IMR-90 (cell line): Measurements from ENCODE around the gene PTK6. TPM values are rescaled to one million over a fixed set of nuclear protein-coding genes. Genes with fewer than 3 reads are reported as not detected.

Experiments used
- ATAC-seq: fragments of 200-7000 bp; cut with Tn5 transposase; 2 replicates; pipeline ENCODE4 v1.9.1; 2020; ENCODE audit warnings: low read depth, mild to moderate bottlenecking, moderate library complexity
- BruUV-seq: library from RNA; stranded (reverse); fragments of 400-500 nt; replicated peaks from 2 replicates; lab custom pipeline; 2021; lab: Mats Ljungman, UMichigan
- CTCF ChIA-PET: fragments of 300-600 bp; formaldehyde crosslinking; extraction: SDS; loops from one replicate; lab custom pipeline; 2021; ENCODE audit warnings: antibody characterized with exemption; lab: Yijun Ruan, JAX
- POLR2A ChIA-PET: fragments of 300-600 bp; sonication (Branson Sonifier 250); formaldehyde crosslinking; loops from one replicate; lab custom pipeline; 2022; ENCODE audit warnings: antibody characterized with exemption; ENCODE audit not compliant: unreplicated experiment; lab: Charles Lee
- DNase-seq: peaks from one replicate; pipeline ENCODE4 v3.0.0; 2013
- H2AFZ ChIP-seq: replicated peaks from 2 replicates; pipeline ENCODE3; 2013; ENCODE audit warnings: low read length, mild to moderate bottlenecking; ENCODE audit not compliant: poor library complexity
- H2AK5ac ChIP-seq: 2 replicates; pipeline ENCODE4 v1.6.1; 2013; ENCODE audit warnings: low read depth, low read length, inconsistent platforms
- H2AK9ac ChIP-seq: replicated peaks from 2 replicates; pipeline ENCODE3; 2013; ENCODE audit warnings: mild to moderate bottlenecking, low read depth, low read length, moderate library complexity; ENCODE audit not compliant: poor library complexity
- H2BK120ac ChIP-seq: 2 replicates; pipeline ENCODE4 v1.6.1; 2013; ENCODE audit warnings: low read depth, low read length, inconsistent platforms
- H2BK15ac ChIP-seq: 3 replicates; pipeline ENCODE4 v1.6.1; 2013; ENCODE audit warnings: low read depth, low read length, inconsistent platforms
- H2BK20ac ChIP-seq: 2 replicates; pipeline ENCODE4 v1.6.1; 2013; ENCODE audit warnings: low read depth, mild to moderate bottlenecking, inconsistent platforms, low read length, moderate library complexity
- H2BK5ac ChIP-seq: 2 replicates; pipeline ENCODE4 v1.6.1; 2013; ENCODE audit warnings: mild to moderate bottlenecking, low read depth, low read length, inconsistent platforms; ENCODE audit not compliant: poor library complexity, severe bottlenecking
- H3K14ac ChIP-seq: replicated peaks from 2 replicates; pipeline ENCODE4 v1.6.1; 2013; ENCODE audit warnings: low read depth, low read length, inconsistent platforms
- H3K18ac ChIP-seq: 2 replicates; pipeline ENCODE4 v1.6.1; 2013; ENCODE audit warnings: low read depth, low read length, control low read depth
- H3K23ac ChIP-seq: 2 replicates; pipeline ENCODE4 v1.6.1; 2013; ENCODE audit warnings: low read depth, low read length, inconsistent platforms
- H3K27ac ChIP-seq: 2 replicates; pipeline ENCODE4 v1.5.1; 2013; ENCODE audit warnings: mild to moderate bottlenecking, control low read depth, low read length; ENCODE audit not compliant: insufficient read depth
- H3K27me3 ChIP-seq: 2 replicates; pipeline ENCODE4 v1.6.1; 2013; ENCODE audit warnings: low read length; ENCODE audit not compliant: control insufficient read depth, insufficient read depth
- H3K36me3 ChIP-seq: 2 replicates; pipeline ENCODE4 v1.6.1; 2013; ENCODE audit warnings: low read length, mixed read lengths; ENCODE audit not compliant: control insufficient read depth, insufficient read depth
- H3K4ac ChIP-seq: 2 replicates; pipeline ENCODE4 v1.6.1; 2013; ENCODE audit warnings: low read depth, low read length, inconsistent platforms
- H3K4me1 ChIP-seq: 2 replicates; pipeline ENCODE4 v1.6.1; 2013; ENCODE audit warnings: low read length, mixed read lengths; ENCODE audit not compliant: control insufficient read depth, insufficient read depth
- H3K4me2 ChIP-seq: 2 replicates; pipeline ENCODE4 v1.6.1; 2013; ENCODE audit warnings: low read depth, mild to moderate bottlenecking, control low read depth, low read length, moderate library complexity
- H3K4me3 ChIP-seq: 2 replicates; pipeline ENCODE4 v1.5.1; 2013; ENCODE audit warnings: low read depth, mild to moderate bottlenecking, control low read depth, low read length, moderate library complexity; ENCODE audit not compliant: insufficient read depth
- H3K56ac ChIP-seq: 2 replicates; pipeline ENCODE4 v1.6.1; 2013; ENCODE audit warnings: low read length, inconsistent platforms; ENCODE audit not compliant: insufficient read depth; ENCODE audit errors: extremely low read depth
- H3K79me1 ChIP-seq, 2 experiments: 2 replicates each; pipeline ENCODE4 v1.6.1; 2013; ENCODE audit warnings: low read length in 2 of 2, inconsistent platforms in 1 of 2, low read depth in 1 of 2
- H3K9ac ChIP-seq: 2 replicates; pipeline ENCODE4 v1.6.1; 2013; ENCODE audit warnings: low read depth, low read length, control low read depth
- H3K9me1 ChIP-seq: 2 replicates; pipeline ENCODE4 v1.6.1; 2013; ENCODE audit warnings: low read length, inconsistent platforms; ENCODE audit not compliant: insufficient read depth
- H3K9me3 ChIP-seq: 2 replicates; pipeline ENCODE4 v1.6.1; 2013; ENCODE audit warnings: low read length; ENCODE audit not compliant: control insufficient read depth, insufficient read depth
- H4K20me1 ChIP-seq: 2 replicates; pipeline ENCODE4 v1.6.1; 2013; ENCODE audit warnings: low read length, inconsistent platforms; ENCODE audit not compliant: insufficient read depth
- H4K5ac ChIP-seq: 2 replicates; pipeline ENCODE4 v1.6.1; 2013; ENCODE audit warnings: mild to moderate bottlenecking, low read depth, low read length, control low read depth
- H4K8ac ChIP-seq, 2 experiments: 2 replicates each; pipeline ENCODE4 v1.6.1; 2013; ENCODE audit warnings: low read depth in 2 of 2, low read length in 2 of 2, control low read depth in 1 of 2, inconsistent platforms in 1 of 2
- H4K91ac ChIP-seq: 2 replicates; pipeline ENCODE4 v1.6.1; 2013; ENCODE audit warnings: low read depth, low read length, inconsistent platforms; ENCODE audit not compliant: insufficient read depth
- BHLHE40 ChIP-seq: fragments of 150-350 bp; IDR thresholded peaks from 2 replicates; pipeline ENCODE4 v1.6.1; 2016; ENCODE audit warnings: mild to moderate bottlenecking, low read depth, low read length
- CEBPB ChIP-seq: IDR thresholded peaks from 2 replicates; pipeline ENCODE4 v1.6.1; 2012; ENCODE audit warnings: low read depth, low read length, improper control_type of control experiment
- CHD1 ChIP-seq: IDR thresholded peaks from 2 replicates; pipeline ENCODE4 v1.6.1; 2012; ENCODE audit warnings: low read depth, low read length, improper control_type of control experiment
- CTCF ChIP-seq: conservative IDR thresholded peaks from 2 replicates; pipeline ENCODE4 v1.5.1; 2012; ENCODE audit warnings: mild to moderate bottlenecking, low read depth, low read length, improper control_type of control experiment
- ELK1 ChIP-seq: fragments of 150-350 bp; IDR thresholded peaks from 2 replicates; pipeline ENCODE4 v1.6.1; 2016; ENCODE audit warnings: low read depth, mild to moderate bottlenecking, low read length, moderate library complexity, borderline replicate concordance
- FOS ChIP-seq: fragments of 150-350 bp; IDR thresholded peaks from 2 replicates; pipeline ENCODE4 v1.6.1; 2016; ENCODE audit warnings: low read depth, low read length
- MAZ ChIP-seq: IDR thresholded peaks from 2 replicates; pipeline ENCODE4 v1.6.1; 2012; ENCODE audit warnings: low read depth, mild to moderate bottlenecking, low read length, improper control_type of control experiment, moderate library complexity, borderline replicate concordance
- MXI1 ChIP-seq: IDR thresholded peaks from 2 replicates; pipeline ENCODE4 v1.6.1; 2012; ENCODE audit warnings: low read depth, mild to moderate bottlenecking, low read length, moderate library complexity, borderline replicate concordance
- NFE2L2 ChIP-seq: fragments of 150-350 bp; IDR thresholded peaks from 2 replicates; pipeline ENCODE4 v1.6.1; 2016; ENCODE audit warnings: low read depth, mild to moderate bottlenecking, low read length
- POLR2A ChIP-seq: IDR thresholded peaks from 2 replicates; pipeline ENCODE4 v1.6.1; 2012; ENCODE audit warnings: mild to moderate bottlenecking, low read depth, low read length
- RAD21 ChIP-seq: IDR thresholded peaks from 2 replicates; pipeline ENCODE4 v1.6.1; 2012; ENCODE audit warnings: low read length, improper control_type of control experiment
- RCOR1 ChIP-seq: IDR thresholded peaks from 2 replicates; pipeline ENCODE4 v1.6.1; 2012; ENCODE audit warnings: mild to moderate bottlenecking, low read length, improper control_type of control experiment; ENCODE audit not compliant: insufficient replicate concordance
- RFX5 ChIP-seq: IDR thresholded peaks from 2 replicates; pipeline ENCODE4 v1.8.0; 2012; ENCODE audit warnings: low read depth, mild to moderate bottlenecking, low read length, moderate library complexity
- SMC3 ChIP-seq: fragments of 150-350 bp; IDR thresholded peaks from 2 replicates; pipeline ENCODE4 v1.6.1; 2016; ENCODE audit warnings: low read depth, mild to moderate bottlenecking, antibody characterized with exemption, low read length, moderate library complexity
- USF2 ChIP-seq: fragments of 150-350 bp; IDR thresholded peaks from 2 replicates; pipeline ENCODE4 v1.6.1; 2017; ENCODE audit warnings: mild to moderate bottlenecking, antibody characterized with exemption, low read length, low read depth
- WGBS, 2 experiments: methylation state at CpG; one replicate each; pipeline versions ENCODE4 v1.1.5 to v1.1.7; 2013; ENCODE audit warnings: missing lambda C conversion rate in 2 of 2; ENCODE audit not compliant: insufficient read length in 1 of 2; ENCODE audit errors: extremely low coverage in 2 of 2; 5-methylcytosine and 5-hydroxymethylcytosine counted together
- dilution Hi-C: fragments of 300-500 bp; cut with HindIII; formaldehyde crosslinking; loops from one replicate; pipeline ENCODE4 v1.14.3; 2018; ENCODE audit warnings: low sequenced_read_pairs; ENCODE audit not compliant: unreplicated experiment
- in situ Hi-C: fragments of 300-500 bp; cut with MboI; formaldehyde crosslinking; loops from 3 replicates; pipeline ENCODE4 v1.14.3; 2019; ENCODE audit warnings: low sequenced_read_pairs, inconsistent platforms, mixed read lengths
- intact Hi-C: fragments of 100-400 bp; cut with micrococcal nuclease; formaldehyde crosslinking; loops from 2 replicates; pipeline ENCODE4 v1.10.0; 2022
- polyA plus RNA-seq, 3 experiments: library from polyadenylated mRNA; depleted of rRNA; stranded (reverse); fragments of >200 nt; gene quantifications; 2 replicates each; pipeline ENCODE4 v1.2.3, GENCODE V29; 2012; ENCODE audit warnings: low replicate concordance in 1 of 3
- total RNA-seq: library from RNA; depleted of rRNA; stranded (reverse); fragments of >200 nt; gene quantifications from 2 replicates; pipeline ENCODE4 v1.2.3, GENCODE V29; 2012

The PTK6 gene
- total and polyA plus RNA-seq, 2 of the 4 experiments (the other 2 are of a cell fraction): not detected

- Histone ChIP-seq H3K56ac (no peak overlapping the region), H3K79me1 (no peaks in the 10 kb centered on the region), H3K4me1 (no peaks in the 10 kb centered on the region), H4K91ac (no peak overlapping the region), H3K27me3 (no peaks in the 10 kb centered on the region), H2BK120ac (no peak overlapping the region), H4K5ac (no peak overlapping the region), H3K4me3 (no peak overlapping the region), H2AK5ac (no peak overlapping the region), H2BK15ac (no peak overlapping the region), H2BK5ac (no peak overlapping the region), H3K9me1 (no peaks in the 10 kb centered on the region), H3K27ac (no peak overlapping the region), H2AFZ (no peak overlapping the region), H3K9me3 (no peaks in the 10 kb centered on the region), H2AK9ac (no peak overlapping the region), H3K36me3 (peaks cover 65% of the 10 kb centered on the region), H3K4me2 (no peak overlapping the region), H2BK20ac (no peak overlapping the region), H4K8ac (no peak overlapping the region), H3K18ac (no peak overlapping the region), H3K4ac (no peak overlapping the region), H3K23ac (no peak overlapping the region), H3K14ac (no peak overlapping the region), H3K9ac (no peak overlapping the region), H4K20me1 (no peaks in the 10 kb centered on the region)
- ATAC-seq: no peak
- BruUV-seq: no TSS peak
- 95% methylated on average over 48 of the region's 62 CpGs; no CpG with 5 or more reads in 1 of the 2 experiments for WGBS, 2 experiments
- ChIA-PET CTCF (no interaction called here), POLR2A (interaction anchor here (0.6 kb wide), 1 partner anchor 133 kb away, joined by 4 read pairs; no protein-coding TSS in a partner anchor)
- in situ Hi-C loops: no loop called here
- no peak for DNase-seq
- dilution Hi-C loops: no loop called here
- intact Hi-C loops: no loop called here
- no peak for TF ChIP-seq MAZ
- no peak for TF ChIP-seq BHLHE40
- TF ChIP-seq USF2: no peak
- no peak for TF ChIP-seq FOS
- no peak for TF ChIP-seq RAD21
- TF ChIP-seq CHD1: no peak
- TF ChIP-seq NFE2L2: no peak
- no peak for TF ChIP-seq RCOR1
- no peak for TF ChIP-seq SMC3
- no peak for TF ChIP-seq CEBPB
- no peak for TF ChIP-seq POLR2A
- no peak for TF ChIP-seq CTCF
- TF ChIP-seq ELK1: no peak
- TF ChIP-seq MXI1: no peak
- no peak for TF ChIP-seq RFX5
These were observed 27.0 kb upstream of the PTK6 start for GRCh38 chr20:63564036-63564810.
